Measurements from ENCODE around the gene AMDHD1. TPM values are rescaled to one million over a fixed set of nuclear protein-coding genes. Genes with fewer than 3 reads are reported as not detected.

AMDHD1 gene
- total RNA-seq, 1 donor = 0.63 TPM

DNA sequence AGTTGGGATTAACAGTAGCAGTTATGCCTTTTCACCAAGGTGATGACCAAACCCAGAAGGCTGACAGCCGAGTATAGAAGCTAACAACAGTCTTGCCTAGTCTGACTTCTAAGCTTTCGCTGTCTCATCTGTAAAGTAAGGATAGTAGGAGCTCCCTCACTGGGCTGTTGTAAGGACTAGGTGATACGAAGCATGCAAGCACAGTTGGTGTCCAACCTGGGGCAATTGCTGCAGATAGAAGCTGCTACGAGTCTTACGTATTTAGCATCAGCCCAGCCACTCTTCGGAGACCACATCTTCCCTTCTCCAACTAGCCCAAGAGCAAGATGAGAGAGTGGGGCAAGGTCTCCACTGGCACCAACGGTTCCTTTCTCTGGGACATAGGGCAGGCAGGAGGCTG is 47.0 kb downstream of the AMDHD1 start:
- DNase-seq (ENCODE audit: low read depth) = no peak
- no peak overlapping the region for H3K4me3 ChIP-seq (ENCODE audit: low read depth, low read length)
- TF ChIP-seq, protein P1, sequence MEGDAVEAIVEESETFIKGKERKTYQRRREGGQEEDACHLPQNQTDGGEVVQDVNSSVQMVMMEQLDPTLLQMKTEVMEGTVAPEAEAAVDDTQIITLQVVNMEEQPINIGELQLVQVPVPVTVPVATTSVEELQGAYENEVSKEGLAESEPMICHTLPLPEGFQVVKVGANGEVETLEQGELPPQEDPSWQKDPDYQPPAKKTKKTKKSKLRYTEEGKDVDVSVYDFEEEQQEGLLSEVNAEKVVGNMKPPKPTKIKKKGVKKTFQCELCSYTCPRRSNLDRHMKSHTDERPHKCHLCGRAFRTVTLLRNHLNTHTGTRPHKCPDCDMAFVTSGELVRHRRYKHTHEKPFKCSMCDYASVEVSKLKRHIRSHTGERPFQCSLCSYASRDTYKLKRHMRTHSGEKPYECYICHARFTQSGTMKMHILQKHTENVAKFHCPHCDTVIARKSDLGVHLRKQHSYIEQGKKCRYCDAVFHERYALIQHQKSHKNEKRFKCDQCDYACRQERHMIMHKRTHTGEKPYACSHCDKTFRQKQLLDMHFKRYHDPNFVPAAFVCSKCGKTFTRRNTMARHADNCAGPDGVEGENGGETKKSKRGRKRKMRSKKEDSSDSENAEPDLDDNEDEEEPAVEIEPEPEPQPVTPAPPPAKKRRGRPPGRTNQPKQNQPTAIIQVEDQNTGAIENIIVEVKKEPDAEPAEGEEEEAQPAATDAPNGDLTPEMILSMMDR (IDR thresholded peaks at IDR 0.05; ENCODE audit: insufficient read depth, low read length) = no peak

DNA sequence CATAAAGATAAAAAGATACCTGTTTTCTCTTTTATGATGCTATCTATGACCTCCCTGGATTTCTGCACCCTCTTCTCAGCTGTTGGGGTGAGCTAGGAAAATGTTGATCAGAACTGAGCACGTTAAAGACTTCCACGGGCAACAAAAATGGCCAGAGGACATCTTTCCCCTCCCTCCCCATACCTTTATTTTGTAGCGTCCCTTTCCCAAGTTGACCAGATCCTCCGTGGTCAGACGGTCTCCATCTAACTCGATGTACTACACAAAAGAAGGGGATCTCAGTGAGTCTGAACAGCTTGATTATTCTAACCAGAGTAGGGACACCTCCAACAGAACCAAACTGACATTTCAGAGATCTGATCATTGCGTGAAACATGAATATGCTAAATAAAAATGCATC is 50.8 kb downstream of the AMDHD1 start:
- TF ChIP-seq, protein P1 (IDR thresholded peaks at IDR 0.05; ENCODE audit: insufficient read depth, low read length) = no peak
- no peak overlapping the region for H3K4me3 ChIP-seq (ENCODE audit: low read depth, low read length)
- DNase-seq (ENCODE audit: low read depth) = no peak

DNA sequence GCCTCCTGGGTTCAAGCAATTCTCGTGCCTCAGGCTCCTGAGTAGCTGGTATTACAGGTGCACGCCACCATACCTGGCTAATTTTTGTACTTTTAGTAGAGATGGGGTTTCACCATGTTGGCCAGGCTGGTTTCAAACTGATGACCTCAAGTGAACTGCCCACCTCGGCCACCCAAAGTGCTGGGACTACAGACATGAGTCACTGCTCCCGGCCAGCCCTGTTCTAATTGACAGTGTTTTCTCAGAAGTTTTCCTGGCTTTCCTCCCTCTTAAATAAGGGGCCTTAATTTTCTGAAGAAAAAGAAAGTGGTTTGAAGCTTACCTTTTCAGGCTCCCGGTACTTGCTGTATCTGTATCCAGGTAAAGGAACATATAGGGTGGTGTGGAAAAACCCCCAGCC is 51.3 kb downstream of the AMDHD1 start:
- TF ChIP-seq, protein P1 (IDR thresholded peaks at IDR 0.05; ENCODE audit: insufficient read depth, low read length) = no peak
- no peak for DNase-seq (ENCODE audit: low read depth)
- no peak overlapping the region for H3K4me3 ChIP-seq (ENCODE audit: low read depth, low read length)

DNA sequence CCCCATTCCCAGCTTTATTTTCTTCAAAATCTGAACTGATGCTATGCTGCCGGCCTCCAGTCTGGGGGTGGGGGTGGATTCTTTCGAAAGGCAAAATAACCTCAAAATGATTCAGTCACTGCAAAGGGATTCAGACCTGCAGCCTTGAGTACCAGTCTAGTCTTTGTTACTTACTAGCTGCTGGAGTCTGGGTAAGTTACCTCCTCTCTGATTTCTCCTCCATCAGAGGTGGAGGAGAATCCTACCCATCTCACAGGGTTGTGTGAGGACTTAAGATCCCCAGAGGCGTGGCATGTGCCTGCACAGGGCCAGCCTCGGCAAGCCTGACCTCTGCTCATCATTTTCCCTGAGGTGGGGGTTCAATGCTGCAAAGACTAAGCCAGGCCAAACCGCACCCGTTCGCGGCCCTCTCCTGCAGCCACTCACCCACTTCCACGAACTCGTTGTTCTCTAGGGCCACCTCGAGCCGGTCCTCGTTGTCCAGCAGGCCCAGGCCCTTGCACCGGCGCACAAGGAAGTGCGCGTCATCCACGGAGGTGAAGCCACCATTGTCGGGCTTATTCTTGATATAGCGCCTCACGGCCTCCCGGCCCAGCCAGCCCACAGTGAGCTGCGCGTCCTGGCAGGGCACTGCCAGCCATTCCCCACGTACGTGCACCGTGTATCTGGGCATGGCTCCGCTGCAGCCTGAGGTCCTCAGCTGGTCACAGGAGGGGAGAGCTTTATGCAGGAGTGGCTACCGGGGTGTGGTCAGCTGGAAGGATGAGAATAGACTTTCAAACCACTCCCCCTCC is 52.3 kb downstream of the AMDHD1 start:
- TF ChIP-seq, protein P1 (IDR thresholded peaks at IDR 0.05; ENCODE audit: insufficient read depth, low read length) = no peak
- no peak overlapping the region for H3K4me3 ChIP-seq (ENCODE audit: low read depth, low read length)
- DNase-seq (ENCODE audit: low read depth) = no peak

DNA sequence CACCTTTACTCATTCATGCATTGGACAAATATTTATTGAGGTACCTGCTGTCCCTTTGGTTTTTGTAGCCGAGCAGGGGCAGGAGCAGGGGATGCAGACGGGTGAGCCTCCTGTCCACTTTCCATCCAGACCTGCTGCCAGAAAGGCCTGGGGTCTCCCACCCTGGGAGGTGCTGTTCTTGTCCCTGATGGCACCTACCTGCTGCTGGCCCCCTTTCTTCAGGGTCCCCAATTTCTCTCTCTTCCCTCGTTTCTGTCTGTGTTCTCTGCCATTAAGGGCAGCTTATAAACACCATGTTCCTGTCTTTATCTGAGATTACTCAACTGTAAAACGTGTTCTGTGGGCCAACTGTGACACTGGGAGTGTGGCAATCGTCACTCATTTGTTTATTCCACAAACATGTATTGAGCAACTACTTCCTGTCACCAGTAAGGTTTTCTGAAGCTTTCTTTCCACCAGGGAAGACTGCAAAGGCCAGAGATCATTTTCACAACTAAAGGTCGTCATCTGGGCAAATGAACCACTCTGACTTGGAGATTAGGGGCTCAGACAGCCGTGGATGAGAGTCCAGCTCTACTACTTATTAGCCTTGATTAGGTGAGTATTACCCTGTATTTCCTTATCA is 53.0 kb downstream of the AMDHD1 start, which contains the start of gene HAL:
Gene HAL, minus strand, starts transcription at position 311 of the 625 bp plus-strand sequence. CDS start 434 bp downstream, outside the sequence.
- no peak for DNase-seq (ENCODE audit: low read depth)
- TF ChIP-seq, protein P1 (IDR thresholded peaks at IDR 0.05; ENCODE audit: insufficient read depth, low read length) = no peak
- H3K4me3 ChIP-seq (ENCODE audit: low read depth, low read length) = no peak within 1 kb of the TSS

DNA sequence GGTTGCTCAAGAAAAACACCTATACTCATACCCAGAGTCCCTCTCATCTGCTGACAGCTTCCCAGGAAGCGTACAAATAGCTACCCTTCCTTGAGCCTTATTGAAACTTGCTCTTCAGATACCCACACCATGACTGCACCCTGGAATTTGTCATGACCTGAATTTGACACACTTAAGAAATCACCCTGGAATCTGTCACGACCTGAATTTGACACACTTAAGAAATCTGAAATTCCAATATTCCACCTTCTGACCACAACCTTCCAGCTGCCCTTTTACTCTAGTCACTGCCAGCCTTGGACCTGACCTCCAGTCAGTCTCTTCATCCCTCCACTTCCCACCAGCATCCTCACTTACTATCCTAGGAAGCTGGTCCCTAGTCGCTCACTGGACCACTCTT is 54.1 kb downstream of the AMDHD1 start:
- no peak for DNase-seq (ENCODE audit: low read depth)
- no peak overlapping the region for H3K4me3 ChIP-seq (ENCODE audit: low read depth, low read length)
- TF ChIP-seq, protein P1 (IDR thresholded peaks at IDR 0.05; ENCODE audit: insufficient read depth, low read length) = no peak

Measured in fibroblast of the aortic adventitia (primary cell).